ENCODE measurements around the gene HRG. TPM values are rescaled to one million over a fixed set of nuclear protein-coding genes. Genes with fewer than 3 reads are reported as not detected.

Gene HRG
- polyA plus RNA-seq, 1 experiment, result not detected

DNA sequence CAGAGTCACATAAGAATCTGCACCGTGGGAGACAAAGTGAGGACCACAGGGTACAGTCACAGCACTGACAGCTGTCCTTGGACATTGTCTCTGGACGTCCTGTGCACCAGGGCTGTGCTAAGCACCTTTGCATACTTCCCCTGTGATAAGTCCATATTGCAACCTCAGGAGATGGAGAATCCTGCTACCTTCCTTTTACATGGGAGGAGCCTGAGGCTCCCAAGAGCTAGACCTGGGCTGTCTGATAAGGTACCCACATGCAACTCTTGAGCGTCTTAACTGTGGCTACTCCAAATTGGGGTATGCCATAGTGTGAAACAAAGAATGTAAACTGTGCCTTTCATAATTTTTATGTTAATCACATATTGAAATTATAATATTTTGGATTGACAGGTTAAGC is 28.1 kb upstream of the HRG start:
- POLR2A ChIA-PET, result no interaction called here
- H3K4me3 ChIP-seq (ENCODE audit: low read depth, low read length), result no peak overlapping the region
- CTCF ChIA-PET, result no interaction called here
- H3K27ac ChIP-seq (ENCODE audit: low read depth, low read length), result no peak overlapping the region
- TF ChIP-seq, protein P1, sequence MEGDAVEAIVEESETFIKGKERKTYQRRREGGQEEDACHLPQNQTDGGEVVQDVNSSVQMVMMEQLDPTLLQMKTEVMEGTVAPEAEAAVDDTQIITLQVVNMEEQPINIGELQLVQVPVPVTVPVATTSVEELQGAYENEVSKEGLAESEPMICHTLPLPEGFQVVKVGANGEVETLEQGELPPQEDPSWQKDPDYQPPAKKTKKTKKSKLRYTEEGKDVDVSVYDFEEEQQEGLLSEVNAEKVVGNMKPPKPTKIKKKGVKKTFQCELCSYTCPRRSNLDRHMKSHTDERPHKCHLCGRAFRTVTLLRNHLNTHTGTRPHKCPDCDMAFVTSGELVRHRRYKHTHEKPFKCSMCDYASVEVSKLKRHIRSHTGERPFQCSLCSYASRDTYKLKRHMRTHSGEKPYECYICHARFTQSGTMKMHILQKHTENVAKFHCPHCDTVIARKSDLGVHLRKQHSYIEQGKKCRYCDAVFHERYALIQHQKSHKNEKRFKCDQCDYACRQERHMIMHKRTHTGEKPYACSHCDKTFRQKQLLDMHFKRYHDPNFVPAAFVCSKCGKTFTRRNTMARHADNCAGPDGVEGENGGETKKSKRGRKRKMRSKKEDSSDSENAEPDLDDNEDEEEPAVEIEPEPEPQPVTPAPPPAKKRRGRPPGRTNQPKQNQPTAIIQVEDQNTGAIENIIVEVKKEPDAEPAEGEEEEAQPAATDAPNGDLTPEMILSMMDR (IDR thresholded peaks at IDR 0.05; ENCODE audit: low read depth, low read length), result no peak
- H3K9me3 ChIP-seq (ENCODE audit: control insufficient read depth, insufficient read depth, low read length), result no peaks in the 10 kb centered on the region
- peaks cover 11% of the 10 kb centered on the region for H3K27me3 ChIP-seq (ENCODE audit: control insufficient read depth, insufficient read depth, low read length)
- no peak for DNase-seq (ENCODE audit: low read depth, low spot score)

- ChIA-PET CTCF (no interaction called here), POLR2A (no interaction called here)
- H3K9me3 ChIP-seq (ENCODE audit: control insufficient read depth, insufficient read depth, low read length), result no peaks in the 10 kb centered on the region
- no peak overlapping the region for H3K4me3 ChIP-seq (ENCODE audit: low read depth, low read length)
- no peak overlapping the region for H3K27ac ChIP-seq (ENCODE audit: low read depth, low read length)
- TF ChIP-seq, protein P1 (IDR thresholded peaks at IDR 0.05; ENCODE audit: low read depth, low read length), result no peak
- H3K27me3 ChIP-seq (ENCODE audit: control insufficient read depth, insufficient read depth, low read length), result peaks cover 11% of the 10 kb centered on the region
- DNase-seq (ENCODE audit: low read depth, low spot score), result no peak
Measured at GRCh38 chr3:186638259-186638658, 27.6 kb upstream of the HRG start.

DNA sequence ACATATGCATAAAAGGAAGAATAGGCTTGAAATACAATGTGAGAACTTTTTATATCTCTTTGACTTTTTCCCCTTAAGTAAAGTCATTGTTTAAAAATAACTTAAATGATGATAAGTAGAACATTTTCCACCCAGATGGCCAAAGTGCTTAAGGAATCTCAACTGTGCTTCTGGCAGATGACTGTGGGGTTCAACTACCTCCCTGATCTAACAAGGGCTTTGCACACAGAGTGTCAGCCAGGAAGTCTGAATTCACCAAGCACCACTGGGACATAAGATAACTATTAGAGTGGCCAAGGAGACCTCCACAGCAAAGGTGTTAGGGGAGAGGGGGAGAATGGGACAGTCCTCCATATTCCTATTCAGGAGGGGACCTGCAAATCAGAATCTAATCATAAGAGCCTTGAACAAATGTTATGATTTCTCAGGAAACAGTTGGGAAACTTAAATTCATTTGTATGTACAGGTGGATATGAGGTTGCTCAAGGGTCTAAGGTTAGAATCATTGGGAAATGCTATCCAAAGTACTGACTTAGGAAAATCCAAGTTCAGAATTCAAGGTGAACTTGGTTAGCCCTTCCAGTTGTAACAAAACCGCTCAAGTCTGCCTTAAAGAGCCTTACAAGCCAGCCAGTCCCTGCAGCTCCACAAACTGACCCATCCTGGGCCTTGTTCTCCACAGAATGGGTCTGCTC is 25.9 kb upstream of the HRG start, which contains the start of gene FETUB:
Gene FETUB, plus strand, starts transcription at position 622 of the 695 bp plus-strand sequence. Its CDS starts 62 bp downstream, at position 684.
- CTCF ChIA-PET, result no interaction called here
- H3K9me3 ChIP-seq (ENCODE audit: control insufficient read depth, insufficient read depth, low read length), result no peaks in the 10 kb centered on the region
- TF ChIP-seq, protein P1 (IDR thresholded peaks at IDR 0.05; ENCODE audit: low read depth, low read length), result no peak

DNA sequence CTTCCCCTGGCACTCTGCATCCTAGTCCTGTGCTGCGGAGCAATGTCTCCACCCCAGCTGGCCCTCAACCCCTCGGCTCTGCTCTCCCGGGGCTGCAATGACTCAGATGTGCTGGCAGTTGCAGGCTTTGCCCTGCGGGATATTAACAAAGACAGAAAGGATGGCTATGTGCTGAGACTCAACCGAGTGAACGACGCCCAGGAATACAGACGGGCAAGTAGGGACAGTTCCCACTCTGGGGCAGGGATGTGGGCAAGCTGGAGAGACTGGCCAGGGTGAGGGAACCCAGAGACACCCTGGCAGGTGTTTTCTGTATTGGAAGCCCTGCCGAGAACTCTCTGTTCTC is 25.4 kb upstream of the HRG start:
- H3K9me3 ChIP-seq (ENCODE audit: control insufficient read depth, insufficient read depth, low read length), result no peaks in the 10 kb centered on the region
- CTCF ChIA-PET, result no interaction called here
- no peak for DNase-seq (ENCODE audit: low read depth, low spot score)
- no peak overlapping the region for H3K4me3 ChIP-seq (ENCODE audit: low read depth, low read length)
- POLR2A ChIA-PET, result interaction anchor here (1.2 kb wide), 1 partner anchor 26 kb away, joined by 3 read pairs; no protein-coding TSS in a partner anchor
- H3K27me3 ChIP-seq (ENCODE audit: control insufficient read depth, insufficient read depth, low read length), result peaks cover 11% of the 10 kb centered on the region
- no peak overlapping the region for H3K27ac ChIP-seq (ENCODE audit: low read depth, low read length)
- TF ChIP-seq, protein P1 (IDR thresholded peaks at IDR 0.05; ENCODE audit: low read depth, low read length), result no peak

More for the DNA sequence above, 25.9 kb upstream of the HRG start, which contains the start of gene FETUB:
- no peak for DNase-seq (ENCODE audit: low read depth, low spot score)
- H3K27me3 ChIP-seq (ENCODE audit: control insufficient read depth, insufficient read depth, low read length), result peaks cover 11% of the 10 kb centered on the region
- H3K27ac ChIP-seq (ENCODE audit: low read depth, low read length), result no peak within 1 kb of the TSS
- POLR2A ChIA-PET, result no interaction called here
- H3K4me3 ChIP-seq (ENCODE audit: low read depth, low read length), result no peak within 1 kb of the TSS

- POLR2A ChIA-PET, result interaction anchor here (1.2 kb wide), 1 partner anchor 26 kb away, joined by 3 read pairs; no protein-coding TSS in a partner anchor
- TF ChIP-seq, protein P1 (IDR thresholded peaks at IDR 0.05; ENCODE audit: low read depth, low read length), result no peak
- CTCF ChIA-PET, result no interaction called here
- Histone ChIP-seq H3K27me3 (ENCODE audit: control insufficient read depth, insufficient read depth, low read length) (peaks cover 11% of the 10 kb centered on the region), H3K9me3 (ENCODE audit: control insufficient read depth, insufficient read depth, low read length) (no peaks in the 10 kb centered on the region), H3K27ac (ENCODE audit: low read depth, low read length) (no peak overlapping the region), H3K4me3 (ENCODE audit: low read depth, low read length) (no peak overlapping the region)
- no peak for DNase-seq (ENCODE audit: low read depth, low spot score)
Measured at GRCh38 chr3:186640929-186641328, 24.9 kb upstream of the HRG start.

All from AG04450 (cell line).